DMS 273 treated with DMSO at 0.1 percent for 48 hours (cell line): ENCODE results near the gene PITPNB.

Experiments
- DNase-seq: peaks from one replicate; lab custom pipeline; 2025; lab: John Stamatoyannopoulos, UW

The PITPNB gene

DNA sequence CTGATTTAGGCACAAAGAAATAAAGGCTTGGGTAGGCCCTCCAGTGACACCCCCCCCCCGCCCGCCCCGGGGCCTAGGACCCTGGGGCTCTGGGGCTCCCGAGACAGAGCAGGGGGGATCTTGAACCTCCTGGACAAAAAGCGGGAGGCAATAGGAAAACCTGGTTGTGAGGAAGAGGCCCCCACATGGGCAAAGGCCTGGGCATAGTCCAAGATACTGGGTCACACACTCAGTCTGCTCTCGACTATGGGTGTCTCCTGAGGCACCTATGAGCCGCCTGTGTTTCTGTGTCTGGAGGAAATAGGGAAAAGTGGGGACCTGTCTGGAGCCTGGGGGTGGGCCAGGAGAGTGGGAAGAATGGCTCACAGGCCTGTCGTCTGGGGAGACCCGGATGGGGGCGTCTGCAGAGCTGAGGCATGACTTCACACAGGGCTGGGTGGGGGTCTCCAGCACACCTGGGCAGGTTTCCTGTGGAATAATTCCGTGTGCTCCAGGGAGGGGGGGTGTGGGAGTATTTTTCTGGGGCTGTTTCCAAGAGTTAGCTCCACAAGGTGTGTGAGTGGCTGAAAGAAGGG, 115.1 kb downstream of the PITPNB start:
- no peak for DNase-seq

DNA sequence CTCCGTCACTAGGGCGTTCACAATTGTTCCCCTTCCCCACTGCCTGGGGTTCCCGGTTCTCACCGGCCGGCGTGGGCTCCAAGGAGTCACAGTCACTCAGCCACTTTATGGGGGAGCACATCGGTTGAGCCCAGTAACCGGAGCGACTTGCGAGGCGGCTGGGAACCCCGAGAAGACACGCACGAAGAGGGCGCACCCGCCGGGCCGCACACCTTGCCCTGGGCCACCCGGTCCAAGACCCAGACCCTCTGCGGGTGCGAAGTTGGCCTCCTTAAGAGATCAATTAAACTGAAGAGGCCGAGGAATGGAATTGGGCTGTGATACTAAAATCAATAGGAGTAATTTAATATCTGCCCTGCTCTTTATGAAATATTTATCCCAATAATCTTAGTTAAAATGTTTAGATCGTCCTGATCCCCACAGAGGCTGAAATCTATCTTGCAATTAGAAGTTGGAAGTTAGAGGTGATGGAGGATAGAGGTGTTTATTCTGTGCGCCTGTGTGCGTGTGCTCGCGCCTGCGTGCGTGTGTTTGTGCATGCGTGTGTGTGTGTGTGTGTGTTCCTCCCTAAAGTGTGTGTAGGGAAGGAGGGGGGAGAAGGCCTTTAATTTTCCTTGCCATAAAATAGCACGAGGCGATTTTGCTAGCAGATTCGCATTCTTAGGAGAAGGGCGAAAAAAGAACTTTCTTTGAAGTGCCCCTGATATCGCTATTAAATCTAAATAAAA, 116.5 kb downstream of the PITPNB start:
- DNase-seq = no peak
